Endothelial cell of umbilical vein (primary cell): ENCODE data around the gene XKR8. TPM values are rescaled to one million over a fixed set of nuclear protein-coding genes. Genes with fewer than 3 reads are reported as not detected.

ENCODE experiments used
- BruUV-seq: library from RNA; stranded (reverse); fragments of 400-500 nt; replicated peaks from 2 replicates; lab custom pipeline; 2021; lab: Mats Ljungman, UMichigan
- CTCF ChIA-PET: fragments of 300-600, 350-600 bp; sonication (Branson Sonifier 250); formaldehyde crosslinking; loops from one replicate; lab custom pipeline; 2021; ENCODE audit warnings: antibody characterized with exemption, inconsistent platforms; lab: Charles Lee
- POLR2A ChIA-PET: fragments of 300-600, 350-600 bp; sonication (Branson Sonifier 250); formaldehyde crosslinking; loops from one replicate; lab custom pipeline; 2021; ENCODE audit warnings: antibody characterized with exemption, inconsistent platforms; lab: Charles Lee
- DNase-seq: peaks from one replicate; pipeline ENCODE4 v3.0.0-alpha.2; 2011; ENCODE audit warnings: low read depth, low spot score
- FAIRE-seq: peaks from 2 replicates; lab custom pipeline; 2011; peaks lifted over from hg19 to GRCh38; lab: Jason Lieb, UNC
- H2AFZ ChIP-seq: 2 replicates; pipeline ENCODE4 v1.6.0; 2012; ENCODE audit warnings: low read depth, low read length, control low read depth, inconsistent platforms
- H3K27ac ChIP-seq: 2 replicates; pipeline ENCODE4 v1.5.1; 2011; ENCODE audit warnings: low read depth, mild to moderate bottlenecking, control low read depth, low read length, moderate library complexity; ENCODE audit not compliant: insufficient read depth
- H3K27me3 ChIP-seq, 2 experiments: 2 replicates each; pipeline versions ENCODE4 v1.6.0 to v1.6.1; 2011; ENCODE audit warnings: low read length in 2 of 2, mixed read lengths in 1 of 2; ENCODE audit not compliant: control insufficient read depth in 2 of 2, insufficient read depth in 2 of 2
- H3K36me3 ChIP-seq, 2 experiments: 2 replicates in 1 of 2; 3 replicates in 1 of 2; pipeline ENCODE4 v1.5.1; 2011; ENCODE audit warnings: low read length in 2 of 2, mild to moderate bottlenecking in 1 of 2, moderate library complexity in 1 of 2; ENCODE audit not compliant: control insufficient read depth in 2 of 2, insufficient read depth in 2 of 2; ENCODE audit errors: extremely low read depth in 1 of 2
- H3K4me1 ChIP-seq: 3 replicates; pipeline ENCODE4 v1.5.1; 2011; ENCODE audit warnings: mild to moderate bottlenecking, low read length; ENCODE audit not compliant: control insufficient read depth, insufficient read depth; ENCODE audit errors: extremely low read depth
- H3K4me2 ChIP-seq: 2 replicates; pipeline ENCODE4 v1.6.1; 2011; ENCODE audit warnings: low read length, control low read depth, mixed read lengths; ENCODE audit not compliant: insufficient read depth
- H3K4me3 ChIP-seq, 3 experiments: fragments of 200-600 bp in 1 of 3; sonication (generic), shearing (Covaris generic) in 1 of 3; replicated peaks in 1 of 3; 2 replicates each; pipeline ENCODE4 v1.5.1; 2011 to 2016; ENCODE audit warnings: control low read depth in 3 of 3, low read length in 3 of 3, mild to moderate bottlenecking in 2 of 3, inconsistent platforms in 1 of 3, low read depth in 1 of 3, moderate library complexity in 1 of 3; ENCODE audit not compliant: insufficient read depth in 1 of 3
- H3K79me2 ChIP-seq: 2 replicates; pipeline ENCODE4 v1.6.0; 2012; ENCODE audit warnings: low read length, inconsistent platforms; ENCODE audit not compliant: control insufficient read depth, insufficient read depth
- H3K9ac ChIP-seq: replicated peaks from 2 replicates; pipeline ENCODE3; 2011; ENCODE audit warnings: low read length, control low read depth; ENCODE audit not compliant: insufficient read depth; ENCODE audit errors: extremely low read depth
- H3K9me1 ChIP-seq: replicated peaks from 3 replicates; pipeline ENCODE4 v1.6.0; 2011; ENCODE audit warnings: mild to moderate bottlenecking, low read length; ENCODE audit not compliant: control insufficient read depth, insufficient read depth; ENCODE audit errors: extremely low read depth
- H3K9me3 ChIP-seq: replicated peaks from 2 replicates; pipeline ENCODE4 v1.5.1; 2012; ENCODE audit warnings: low read length, inconsistent platforms; ENCODE audit not compliant: control insufficient read depth, insufficient read depth
- H4K20me1 ChIP-seq: replicated peaks from 2 replicates; pipeline ENCODE3; 2011; ENCODE audit warnings: mild to moderate bottlenecking, low read length; ENCODE audit not compliant: control insufficient read depth, insufficient read depth; ENCODE audit errors: extremely low read depth
- EZH2 ChIP-seq: IDR thresholded peaks from 2 replicates; pipeline ENCODE4 v1.6.1; 2012; ENCODE audit warnings: borderline replicate concordance, low read depth, mild to moderate bottlenecking, moderate library complexity, low read length, inconsistent platforms; ENCODE audit not compliant: severe bottlenecking
- FOS ChIP-seq: IDR thresholded peaks from 2 replicates; pipeline ENCODE4 v1.6.1; 2011; ENCODE audit warnings: mild to moderate bottlenecking, low read length, moderate library complexity, borderline replicate concordance; ENCODE audit not compliant: insufficient read depth
- GATA2 ChIP-seq: IDR thresholded peaks from 2 replicates; pipeline ENCODE4 v1.7.0; 2011; ENCODE audit warnings: low read depth, mild to moderate bottlenecking, moderate library complexity, mixed read lengths, low read length; ENCODE audit not compliant: insufficient read length, insufficient read depth
- JUN ChIP-seq: IDR thresholded peaks from 2 replicates; pipeline ENCODE4 v1.6.1; 2011; ENCODE audit warnings: borderline replicate concordance, low read depth; ENCODE audit not compliant: insufficient read length, insufficient read depth
- MYC ChIP-seq: IDR thresholded peaks from one replicate; pipeline ENCODE4 v1.6.1; 2011; ENCODE audit warnings: mild to moderate bottlenecking, low read depth, low read length
- POLR2A ChIP-seq: IDR thresholded peaks from 2 replicates; pipeline ENCODE4 v1.6.1; 2012; ENCODE audit warnings: low read depth, mild to moderate bottlenecking, control low read depth, low read length
- POLR2AphosphoS5 ChIP-seq: IDR thresholded peaks from 2 replicates; pipeline ENCODE4 v1.6.1; 2012; ENCODE audit warnings: low read depth, mild to moderate bottlenecking, control low read depth, low read length, moderate library complexity; ENCODE audit not compliant: insufficient read depth
- dilution Hi-C: fragments of 300-500 bp; cut with MboI; formaldehyde crosslinking; loops from one replicate; pipeline ENCODE4 v1.15.0; 2019; ENCODE audit warnings: low sequenced_read_pairs; ENCODE audit not compliant: extremely low pct_ligation_motif_present
- intact Hi-C: fragments of 100-400 bp; cut with micrococcal nuclease; formaldehyde crosslinking; loops from one replicate; pipeline ENCODE4 v1.10.0; 2022
- polyA plus RNA-seq, 4 experiments: library from polyadenylated mRNA; depleted of rRNA in 3 of 4; stranded (reverse) in 3 of 4; unstranded in 1 of 4; fragments of >200 nt; gene quantifications; 2 replicates each; pipeline versions ENCODE4 v1.2.1 to v1.2.3, GENCODE V29; 2011 to 2012; ENCODE audit warnings: missing spikeins in 1 of 4
- total RNA-seq: library from RNA; stranded (reverse); gene quantifications from 2 replicates; pipeline ENCODE4 v1.2.3, GENCODE V29; 2021
- TF ChIP-seq, protein P1 (sequence below), 2 donors: IDR thresholded peaks; 1 replicate in 1 of 2; 2 replicates in 1 of 2; pipeline ENCODE4 v1.5.1; 2011; ENCODE audit warnings: low read length in 2 of 2, mild to moderate bottlenecking in 2 of 2, moderate library complexity in 2 of 2, control low read depth in 1 of 2, inconsistent platforms in 1 of 2, low read depth in 1 of 2; ENCODE audit not compliant: insufficient read depth in 1 of 2; ENCODE audit errors: extremely low read depth in 1 of 2
- TF ChIP-seq, protein P2 (sequence below): IDR thresholded peaks from 2 replicates; pipeline ENCODE4 v1.6.1; 2011; ENCODE audit not compliant: insufficient read depth, insufficient read length

XKR8 gene
- total and polyA plus RNA-seq, 2 donors (not counting 3 experiments of a cell fraction or from before 2014, with no cell fraction given), result 10.0 to 13.1 TPM

DNA sequence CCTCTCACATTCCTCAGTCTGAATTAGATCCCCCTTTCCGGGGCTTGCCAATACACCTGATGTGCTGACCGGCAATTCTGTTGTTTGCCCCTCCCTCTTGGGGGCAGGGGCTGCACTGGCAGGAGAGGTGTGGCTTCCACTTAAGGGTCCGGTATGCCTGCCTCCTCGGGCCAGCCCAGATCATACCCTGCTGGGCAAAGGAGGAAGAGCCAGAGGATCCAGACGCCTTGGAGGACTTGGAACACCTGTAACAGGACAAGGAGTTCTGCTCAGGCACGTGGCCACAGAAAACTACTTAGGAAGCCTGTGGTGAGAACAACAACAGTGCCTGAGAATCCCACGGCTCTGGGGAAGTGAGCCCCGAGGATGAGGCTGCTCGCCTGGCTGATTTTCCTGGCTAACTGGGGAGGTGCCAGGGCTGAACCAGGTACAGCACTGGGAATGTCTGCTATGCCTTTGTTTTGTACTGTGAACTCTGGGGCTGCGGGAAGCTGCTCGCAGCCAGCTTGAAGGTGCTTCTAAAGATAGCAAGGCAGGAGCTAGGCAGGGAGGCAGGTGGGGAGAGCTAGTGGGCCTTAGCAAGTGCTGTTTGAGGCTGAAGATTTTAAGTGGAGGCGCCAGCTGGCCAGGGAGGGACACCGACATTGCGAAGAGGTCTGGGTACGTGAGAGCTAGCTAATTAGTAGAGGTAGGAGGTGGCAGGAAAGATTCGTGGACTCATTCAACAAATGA is 24.8 kb upstream of the XKR8 start, which contains the start of gene SMPDL3B:
Gene SMPDL3B, plus strand, starts transcription at position 183 of the 732 bp plus-strand sequence. Its CDS starts 184 bp downstream, at position 367.
- dilution Hi-C loops, result no loop called here
- FAIRE-seq (peak; percentile 60), DNase-seq (peak; percentile 41)
- peak within 1 kb of the TSS; percentile 87 for H2AFZ ChIP-seq
- H3K4me2 ChIP-seq, result no peak within 1 kb of the TSS
- TF ChIP-seq JUN (no peak), FOS (no peak), POLR2A (no peak), POLR2AphosphoS5 (no peak), GATA2 (no peak), MYC (no peak), EZH2 (no peak)
- TF ChIP-seq, protein P1, sequence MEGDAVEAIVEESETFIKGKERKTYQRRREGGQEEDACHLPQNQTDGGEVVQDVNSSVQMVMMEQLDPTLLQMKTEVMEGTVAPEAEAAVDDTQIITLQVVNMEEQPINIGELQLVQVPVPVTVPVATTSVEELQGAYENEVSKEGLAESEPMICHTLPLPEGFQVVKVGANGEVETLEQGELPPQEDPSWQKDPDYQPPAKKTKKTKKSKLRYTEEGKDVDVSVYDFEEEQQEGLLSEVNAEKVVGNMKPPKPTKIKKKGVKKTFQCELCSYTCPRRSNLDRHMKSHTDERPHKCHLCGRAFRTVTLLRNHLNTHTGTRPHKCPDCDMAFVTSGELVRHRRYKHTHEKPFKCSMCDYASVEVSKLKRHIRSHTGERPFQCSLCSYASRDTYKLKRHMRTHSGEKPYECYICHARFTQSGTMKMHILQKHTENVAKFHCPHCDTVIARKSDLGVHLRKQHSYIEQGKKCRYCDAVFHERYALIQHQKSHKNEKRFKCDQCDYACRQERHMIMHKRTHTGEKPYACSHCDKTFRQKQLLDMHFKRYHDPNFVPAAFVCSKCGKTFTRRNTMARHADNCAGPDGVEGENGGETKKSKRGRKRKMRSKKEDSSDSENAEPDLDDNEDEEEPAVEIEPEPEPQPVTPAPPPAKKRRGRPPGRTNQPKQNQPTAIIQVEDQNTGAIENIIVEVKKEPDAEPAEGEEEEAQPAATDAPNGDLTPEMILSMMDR (IDR thresholded peaks at IDR 0.05; ENCODE audit: extremely low read depth in 1 of 2, insufficient read depth in 1 of 2, low read depth in 1 of 2, low read length in 2 of 2), result no peak
- TF ChIP-seq, protein P2, sequence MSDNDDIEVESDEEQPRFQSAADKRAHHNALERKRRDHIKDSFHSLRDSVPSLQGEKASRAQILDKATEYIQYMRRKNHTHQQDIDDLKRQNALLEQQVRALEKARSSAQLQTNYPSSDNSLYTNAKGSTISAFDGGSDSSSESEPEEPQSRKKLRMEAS, result no peak
- H3K36me3 ChIP-seq, result no peaks in the 10 kb centered on the region
- ChIA-PET CTCF (interaction anchor here (0.6 to 1.8 kb wide), 5 partner anchors 16 to 77 kb away, joined by 3 to 5 read pairs (median 4); no protein-coding TSS in a partner anchor), POLR2A (no interaction called here)
- H3K27ac ChIP-seq, result no peak within 1 kb of the TSS
- intact Hi-C loops, result no loop called here
- H3K9ac ChIP-seq, result no peak within 1 kb of the TSS
- no TSS peak for BruUV-seq
- no peaks in the 10 kb centered on the region for H3K9me1 ChIP-seq
- H3K9me3 ChIP-seq, result no peaks in the 10 kb centered on the region
- H3K79me2 ChIP-seq, result no peaks in the 10 kb centered on the region
- H3K27me3 ChIP-seq, result peaks cover 0 to 5% of the 10 kb centered on the region in 2 experiments
- no peaks in the 10 kb centered on the region for H3K4me1 ChIP-seq
- no peaks in the 10 kb centered on the region for H4K20me1 ChIP-seq
- H3K4me3 ChIP-seq, result no peak within 1 kb of the TSS
